ENCODE measurements around the gene AGPAT3.

Gene AGPAT3

GRCh38 chr21:43992121-43992520 lies 127.1 kb downstream of the AGPAT3 start:
- no peak overlapping the region for H3K4me3 ChIP-seq (ENCODE audit: low read length)
- no peak for TF ChIP-seq ZNF274 (IDR thresholded peaks at IDR 0.05; ENCODE audit: low read depth, low read length)

- no peak overlapping the region for H3K4me3 ChIP-seq (ENCODE audit: low read length)
- no peak for TF ChIP-seq ZNF274 (IDR thresholded peaks at IDR 0.05; ENCODE audit: low read depth, low read length)
Observed at GRCh38 chr21:43993420-43993934, 128.5 kb downstream of the AGPAT3 start.

GRCh38 chr21:43994085-43994484 lies 129.1 kb downstream of the AGPAT3 start:
- TF ChIP-seq ZNF274 (IDR thresholded peaks at IDR 0.05; ENCODE audit: low read depth, low read length), result no peak

GRCh38 chr21:43994646-43995045 lies 129.6 kb downstream of the AGPAT3 start:
- H3K4me3 ChIP-seq (ENCODE audit: low read length), result no peak overlapping the region
- TF ChIP-seq ZNF274 (IDR thresholded peaks at IDR 0.05; ENCODE audit: low read depth, low read length), result no peak

More at GRCh38 chr21:43994085-43994484, 129.1 kb downstream of the AGPAT3 start:
- H3K4me3 ChIP-seq (ENCODE audit: low read length), result no peak overlapping the region

GRCh38 chr21:43995521-43996105 lies 130.6 kb downstream of the AGPAT3 start:
- no peak for TF ChIP-seq ZNF274 (IDR thresholded peaks at IDR 0.05; ENCODE audit: low read depth, low read length)
- no peak overlapping the region for H3K4me3 ChIP-seq (ENCODE audit: low read length)

- no peak for TF ChIP-seq ZNF274 (IDR thresholded peaks at IDR 0.05; ENCODE audit: low read depth, low read length)
- no peak overlapping the region for H3K4me3 ChIP-seq (ENCODE audit: low read length)
Observed at GRCh38 chr21:43997766-43998742, 133.0 kb downstream of the AGPAT3 start.

GRCh38 chr21:44000360-44000759 lies 135.3 kb downstream of the AGPAT3 start:
- H3K4me3 ChIP-seq (ENCODE audit: low read length), result no peak overlapping the region
- TF ChIP-seq ZNF274 (IDR thresholded peaks at IDR 0.05; ENCODE audit: low read depth, low read length), result no peak

- H3K4me3 ChIP-seq (ENCODE audit: low read length), result no peak overlapping the region
- no peak for TF ChIP-seq ZNF274 (IDR thresholded peaks at IDR 0.05; ENCODE audit: low read depth, low read length)
Observed at GRCh38 chr21:44002511-44002910, 137.5 kb downstream of the AGPAT3 start.

GRCh38 chr21:44003307-44003966 lies 138.4 kb downstream of the AGPAT3 start:
- no peak for TF ChIP-seq ZNF274 (IDR thresholded peaks at IDR 0.05; ENCODE audit: low read depth, low read length)
- H3K4me3 ChIP-seq (ENCODE audit: low read length), result no peak overlapping the region

- no peak overlapping the region for H3K4me3 ChIP-seq (ENCODE audit: low read length)
- TF ChIP-seq ZNF274 (IDR thresholded peaks at IDR 0.05; ENCODE audit: low read depth, low read length), result no peak
Observed at GRCh38 chr21:44005071-44005470, 140.0 kb downstream of the AGPAT3 start.

GRCh38 chr21:44005593-44005992 lies 140.6 kb downstream of the AGPAT3 start:
- H3K4me3 ChIP-seq (ENCODE audit: low read length), result no peak overlapping the region
- no peak for TF ChIP-seq ZNF274 (IDR thresholded peaks at IDR 0.05; ENCODE audit: low read depth, low read length)

- no peak for TF ChIP-seq ZNF274 (IDR thresholded peaks at IDR 0.05; ENCODE audit: low read depth, low read length)
- no peak overlapping the region for H3K4me3 ChIP-seq (ENCODE audit: low read length)
Observed at GRCh38 chr21:44006017-44006619, 141.1 kb downstream of the AGPAT3 start.

- TF ChIP-seq ZNF274 (IDR thresholded peaks at IDR 0.05; ENCODE audit: low read depth, low read length), result no peak
- H3K4me3 ChIP-seq (ENCODE audit: low read length), result no peak overlapping the region
Observed at GRCh38 chr21:44006656-44007055, 141.6 kb downstream of the AGPAT3 start.

GRCh38 chr21:44010429-44010828 lies 145.4 kb downstream of the AGPAT3 start:
- TF ChIP-seq ZNF274 (IDR thresholded peaks at IDR 0.05; ENCODE audit: low read depth, low read length), result no peak
- H3K4me3 ChIP-seq (ENCODE audit: low read length), result no peak overlapping the region
